HEK293 (cell line): Measurements from ENCODE around the gene MLXIPL.

Source experiments
- CTCF ChIA-PET: fragments of 350-600 bp; formaldehyde crosslinking; extraction: SDS; loops from one replicate; lab custom pipeline; 2021; ENCODE audit warnings: antibody characterized with exemption; lab: Yijun Ruan, JAX
- POLR2A ChIA-PET: fragments of 300-600 bp; formaldehyde crosslinking; extraction: SDS; loops from one replicate; lab custom pipeline; 2020; ENCODE audit warnings: antibody characterized with exemption, inconsistent platforms; lab: Yijun Ruan, JAX
- H3K27ac ChIP-seq: fragments of 200-500 bp; sonication (Bioruptor generic); 2 replicates; pipeline ENCODE4 v1.5.1; 2014; ENCODE audit warnings: low read depth, low read length, control low read depth, inconsistent platforms; ENCODE audit errors: extremely low read depth
- H3K36me3 ChIP-seq, 2 experiments: fragments of 200-500 bp in 1 of 2; sonication (Bioruptor generic) in 1 of 2; 1 replicate in 1 of 2; 2 replicates in 1 of 2; pipeline ENCODE4 v1.5.1; 2014 to 2017; ENCODE audit warnings: inconsistent platforms in 2 of 2, low read length in 2 of 2; ENCODE audit not compliant: control insufficient read depth in 2 of 2, insufficient read depth in 1 of 2
- H3K4me1 ChIP-seq: fragments of 200-500 bp; sonication (Bioruptor generic); 2 replicates; pipeline ENCODE4 v1.5.1; 2014; ENCODE audit warnings: mild to moderate bottlenecking, low read length, inconsistent platforms; ENCODE audit not compliant: control insufficient read depth, insufficient read depth
- H3K4me3 ChIP-seq: 2 replicates; pipeline ENCODE4 v1.5.1; 2011; ENCODE audit warnings: low read depth, mild to moderate bottlenecking, control low read depth, low read length, moderate library complexity
- H3K9me3 ChIP-seq: fragments of 200-500 bp; sonication (Bioruptor generic); 2 replicates; pipeline ENCODE4 v1.5.1; 2014; ENCODE audit warnings: low read depth, low read length, inconsistent platforms; ENCODE audit not compliant: control insufficient read depth, insufficient read depth
- GLIS2 ChIP-seq: fragments of 450-650 bp; formaldehyde crosslinking; IDR thresholded peaks from 2 replicates; pipeline ENCODE4 v1.5.1; 2016; ENCODE audit warnings: missing biosample characterization, missing genetic modification characterization
- HIC1 ChIP-seq: fragments of 450-650 bp; formaldehyde crosslinking; IDR thresholded peaks from 2 replicates; pipeline ENCODE4 v1.5.1; 2016; ENCODE audit warnings: missing biosample characterization, missing genetic modification characterization
- SCRT2 ChIP-seq: fragments of 450-650 bp; formaldehyde crosslinking; IDR thresholded peaks from 2 replicates; pipeline ENCODE4 v1.5.1; 2016; ENCODE audit warnings: missing biosample characterization, missing genetic modification characterization
- ZBTB10 ChIP-seq: fragments of 450-650 bp; formaldehyde crosslinking; IDR thresholded peaks from 2 replicates; pipeline ENCODE4 v1.5.1; 2016; ENCODE audit warnings: missing biosample characterization, missing genetic modification characterization
- ZNF121 ChIP-seq: fragments of 450-650 bp; formaldehyde crosslinking; IDR thresholded peaks from 2 replicates; pipeline ENCODE4 v1.5.1; 2016; ENCODE audit warnings: missing biosample characterization, missing genetic modification characterization
- ZNF2 ChIP-seq: fragments of 450-650 bp; formaldehyde crosslinking; IDR thresholded peaks from 2 replicates; pipeline ENCODE4 v1.5.1; 2016; ENCODE audit warnings: missing biosample characterization, missing genetic modification characterization
- ZNF223 ChIP-seq: fragments of 450-650 bp; formaldehyde crosslinking; IDR thresholded peaks from 2 replicates; pipeline ENCODE4 v1.5.1; 2016; ENCODE audit warnings: missing biosample characterization, missing genetic modification characterization
- ZNF600 ChIP-seq: fragments of 450-650 bp; formaldehyde crosslinking; IDR thresholded peaks from 2 replicates; pipeline ENCODE4 v1.5.1; 2016; ENCODE audit warnings: missing biosample characterization, missing genetic modification characterization
- ZNF658 ChIP-seq: fragments of 450-650 bp; formaldehyde crosslinking; IDR thresholded peaks from 2 replicates; pipeline ENCODE4; 2016; ENCODE audit warnings: missing biosample characterization, missing genetic modification characterization
- ZSCAN16 ChIP-seq: fragments of 450-650 bp; formaldehyde crosslinking; IDR thresholded peaks from 2 replicates; pipeline ENCODE4 v1.5.1; 2016; ENCODE audit warnings: missing biosample characterization, missing genetic modification characterization
- ZSCAN30 ChIP-seq: fragments of 450-650 bp; IDR thresholded peaks from 2 replicates; pipeline ENCODE4 v1.5.1; 2018; ENCODE audit warnings: missing biosample characterization, mild to moderate bottlenecking, missing genetic modification characterization, moderate library complexity
- TF ChIP-seq, protein P1 (sequence below): fragments of 450-650 bp; formaldehyde crosslinking; IDR thresholded peaks from 2 replicates; pipeline ENCODE4 v1.5.0; 2017; ENCODE audit warnings: missing biosample characterization, missing genetic modification characterization, borderline replicate concordance
- TF ChIP-seq, protein P2 (sequence below): fragments of 450-650 bp; formaldehyde crosslinking; IDR thresholded peaks from 2 replicates; pipeline ENCODE4 v1.5.1; 2016; ENCODE audit warnings: missing biosample characterization, missing genetic modification characterization
- TF ChIP-seq, protein P3 (sequence below): fragments of 450-650 bp; formaldehyde crosslinking; IDR thresholded peaks from 2 replicates; pipeline ENCODE4 v1.5.1; 2016; ENCODE audit warnings: missing biosample characterization, missing genetic modification characterization

The MLXIPL gene

GRCh38 chr7:73606801-73607691 is 17.3 kb downstream of the MLXIPL start (continued):
- TF ChIP-seq HIC1 (no peak), ZBTB10 (0 out of 2 replicates have a peak, but pooled peaks have one; percentile 29), ZNF658 (no peak), GLIS2 (tag by site-specific recombination) (no peak; the same call in 1 of the 2 replicates), ZSCAN30 (no peak), ZNF600 (tag by site-specific recombination) (no peak), ZSCAN16 (no peak)
- TF ChIP-seq, protein P1, sequence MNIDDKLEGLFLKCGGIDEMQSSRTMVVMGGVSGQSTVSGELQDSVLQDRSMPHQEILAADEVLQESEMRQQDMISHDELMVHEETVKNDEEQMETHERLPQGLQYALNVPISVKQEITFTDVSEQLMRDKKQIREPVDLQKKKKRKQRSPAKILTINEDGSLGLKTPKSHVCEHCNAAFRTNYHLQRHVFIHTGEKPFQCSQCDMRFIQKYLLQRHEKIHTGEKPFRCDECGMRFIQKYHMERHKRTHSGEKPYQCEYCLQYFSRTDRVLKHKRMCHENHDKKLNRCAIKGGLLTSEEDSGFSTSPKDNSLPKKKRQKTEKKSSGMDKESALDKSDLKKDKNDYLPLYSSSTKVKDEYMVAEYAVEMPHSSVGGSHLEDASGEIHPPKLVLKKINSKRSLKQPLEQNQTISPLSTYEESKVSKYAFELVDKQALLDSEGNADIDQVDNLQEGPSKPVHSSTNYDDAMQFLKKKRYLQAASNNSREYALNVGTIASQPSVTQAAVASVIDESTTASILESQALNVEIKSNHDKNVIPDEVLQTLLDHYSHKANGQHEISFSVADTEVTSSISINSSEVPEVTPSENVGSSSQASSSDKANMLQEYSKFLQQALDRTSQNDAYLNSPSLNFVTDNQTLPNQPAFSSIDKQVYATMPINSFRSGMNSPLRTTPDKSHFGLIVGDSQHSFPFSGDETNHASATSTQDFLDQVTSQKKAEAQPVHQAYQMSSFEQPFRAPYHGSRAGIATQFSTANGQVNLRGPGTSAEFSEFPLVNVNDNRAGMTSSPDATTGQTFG (tag by site-specific recombination) = no peak
- TF ChIP-seq, protein P2, sequence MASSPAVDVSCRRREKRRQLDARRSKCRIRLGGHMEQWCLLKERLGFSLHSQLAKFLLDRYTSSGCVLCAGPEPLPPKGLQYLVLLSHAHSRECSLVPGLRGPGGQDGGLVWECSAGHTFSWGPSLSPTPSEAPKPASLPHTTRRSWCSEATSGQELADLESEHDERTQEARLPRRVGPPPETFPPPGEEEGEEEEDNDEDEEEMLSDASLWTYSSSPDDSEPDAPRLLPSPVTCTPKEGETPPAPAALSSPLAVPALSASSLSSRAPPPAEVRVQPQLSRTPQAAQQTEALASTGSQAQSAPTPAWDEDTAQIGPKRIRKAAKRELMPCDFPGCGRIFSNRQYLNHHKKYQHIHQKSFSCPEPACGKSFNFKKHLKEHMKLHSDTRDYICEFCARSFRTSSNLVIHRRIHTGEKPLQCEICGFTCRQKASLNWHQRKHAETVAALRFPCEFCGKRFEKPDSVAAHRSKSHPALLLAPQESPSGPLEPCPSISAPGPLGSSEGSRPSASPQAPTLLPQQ (tag by site-specific recombination) = no peak

- CTCF ChIA-PET = interaction anchor here (0.9 to 6.5 kb wide), 18 partner anchors 10 to 421 kb away, joined by 3 to 82 read pairs (median 11); partner anchors contain the start of genes ABHD11 and VPS37D
- TF ChIP-seq SCRT2 (tag by site-specific recombination) (no peak), ZNF121 (tag by site-specific recombination) (no peak), ZNF2 (tag by site-specific recombination) (no peak), ZNF223 (no peak)
- TF ChIP-seq, protein P3, sequence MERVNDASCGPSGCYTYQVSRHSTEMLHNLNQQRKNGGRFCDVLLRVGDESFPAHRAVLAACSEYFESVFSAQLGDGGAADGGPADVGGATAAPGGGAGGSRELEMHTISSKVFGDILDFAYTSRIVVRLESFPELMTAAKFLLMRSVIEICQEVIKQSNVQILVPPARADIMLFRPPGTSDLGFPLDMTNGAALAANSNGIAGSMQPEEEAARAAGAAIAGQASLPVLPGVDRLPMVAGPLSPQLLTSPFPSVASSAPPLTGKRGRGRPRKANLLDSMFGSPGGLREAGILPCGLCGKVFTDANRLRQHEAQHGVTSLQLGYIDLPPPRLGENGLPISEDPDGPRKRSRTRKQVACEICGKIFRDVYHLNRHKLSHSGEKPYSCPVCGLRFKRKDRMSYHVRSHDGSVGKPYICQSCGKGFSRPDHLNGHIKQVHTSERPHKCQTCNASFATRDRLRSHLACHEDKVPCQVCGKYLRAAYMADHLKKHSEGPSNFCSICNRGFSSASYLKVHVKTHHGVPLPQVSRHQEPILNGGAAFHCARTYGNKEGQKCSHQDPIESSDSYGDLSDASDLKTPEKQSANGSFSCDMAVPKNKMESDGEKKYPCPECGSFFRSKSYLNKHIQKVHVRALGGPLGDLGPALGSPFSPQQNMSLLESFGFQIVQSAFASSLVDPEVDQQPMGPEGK (tag by site-specific recombination) = no peak
- no peaks in the 10 kb centered on the region for H3K4me1 ChIP-seq
- POLR2A ChIA-PET = interaction anchor here (0.7 to 1.2 kb wide), 3 partner anchors 9 to 111 kb away, joined by 3 to 5 read pairs (median 5); no protein-coding TSS in a partner anchor
- H3K4me3 ChIP-seq = no peak overlapping the region
- no peaks in the 10 kb centered on the region for H3K9me3 ChIP-seq
- no peak overlapping the region for H3K27ac ChIP-seq
- no peaks in the 10 kb centered on the region for H3K36me3 ChIP-seq
Measured at GRCh38 chr7:73605601-73606220, 18.6 kb downstream of the MLXIPL start.
